ENCODE results near the gene ACYP2.

Gene ACYP2

GRCh38 chr2:54161660-54162424 is 46.4 kb downstream of the ACYP2 start:
- no peak for DNase-seq

- no peak for DNase-seq
Measured at GRCh38 chr2:54164106-54164505, 48.7 kb downstream of the ACYP2 start.

GRCh38 chr2:54166121-54166773 is 50.8 kb downstream of the ACYP2 start:
- DNase-seq = no peak

GRCh38 chr2:54176577-54176976 is 61.2 kb downstream of the ACYP2 start:
- DNase-seq = peak; percentile 38

- no peak for DNase-seq
Measured at GRCh38 chr2:54183281-54183680, 67.9 kb downstream of the ACYP2 start.

GRCh38 chr2:54183972-54184371 is 68.6 kb downstream of the ACYP2 start:
- DNase-seq = no peak

GRCh38 chr2:54185105-54185504 is 69.7 kb downstream of the ACYP2 start:
- DNase-seq = no peak

GRCh38 chr2:54187331-54187730 is 71.9 kb downstream of the ACYP2 start:
- no peak for DNase-seq

GRCh38 chr2:54189539-54189938 is 74.1 kb downstream of the ACYP2 start:
- no peak for DNase-seq

- DNase-seq = no peak
Measured at GRCh38 chr2:54191361-54192135, 76.1 kb downstream of the ACYP2 start.

- DNase-seq = no peak
Measured at GRCh38 chr2:54194761-54195750, 79.6 kb downstream of the ACYP2 start.

GRCh38 chr2:54196646-54197045 is 81.2 kb downstream of the ACYP2 start:
- no peak for DNase-seq

GRCh38 chr2:54204476-54204875 is 89.1 kb downstream of the ACYP2 start:
- no peak for DNase-seq

- DNase-seq = peak; percentile 9
Measured at GRCh38 chr2:54206596-54206995, 91.2 kb downstream of the ACYP2 start.

- DNase-seq = no peak
Measured at GRCh38 chr2:54207666-54208195, 92.3 kb downstream of the ACYP2 start.

GRCh38 chr2:54208364-54209240 is 93.2 kb downstream of the ACYP2 start:
- DNase-seq = no peak

- DNase-seq = no peak
Measured at GRCh38 chr2:54209379-54209778, 94.0 kb downstream of the ACYP2 start.

GRCh38 chr2:54212456-54212855 is 97.0 kb downstream of the ACYP2 start:
- DNase-seq = no peak

- DNase-seq = no peak
Measured at GRCh38 chr2:54213082-54213481, 97.7 kb downstream of the ACYP2 start.

- DNase-seq = no peak
Measured at GRCh38 chr2:54224997-54225396, 109.6 kb downstream of the ACYP2 start.

GRCh38 chr2:54226260-54226659 is 110.8 kb downstream of the ACYP2 start:
- no peak for DNase-seq
